H9 (cell line): ENCODE results near the gene RFNG. TPM values are rescaled to one million over a fixed set of nuclear protein-coding genes. Genes with fewer than 3 reads are reported as not detected.

Source experiments
- DNase-seq: peaks from one replicate; pipeline ENCODE4 v3.0.0-alpha.2; 2017
- H2AFZ ChIP-seq: one replicate; pipeline ENCODE4 v1.6.1; 2013; ENCODE audit warnings: mild to moderate bottlenecking, low read length, control low read depth, moderate library complexity
- H2AK5ac ChIP-seq: 2 replicates; pipeline ENCODE4 v1.6.1; 2013; ENCODE audit warnings: low read length, control low read depth, mixed read lengths; ENCODE audit not compliant: insufficient read length
- H2BK120ac ChIP-seq: one replicate; pipeline ENCODE4 v1.6.1; 2013; ENCODE audit warnings: low read depth, mild to moderate bottlenecking, low read length, control low read depth, inconsistent platforms; ENCODE audit not compliant: poor library complexity, severe bottlenecking
- H2BK12ac ChIP-seq: 2 replicates; pipeline ENCODE4 v1.6.1; 2013; ENCODE audit warnings: low read length, control low read depth, mixed read lengths, low read depth; ENCODE audit not compliant: insufficient read length
- H2BK15ac ChIP-seq: 2 replicates; pipeline ENCODE4 v1.6.1; 2013; ENCODE audit warnings: low read depth, low read length, control low read depth
- H2BK20ac ChIP-seq: one replicate; pipeline ENCODE4 v1.6.1; 2013; ENCODE audit warnings: low read depth, mild to moderate bottlenecking, low read length, control low read depth, inconsistent platforms; ENCODE audit not compliant: poor library complexity, severe bottlenecking
- H2BK5ac ChIP-seq: 2 replicates; pipeline ENCODE4 v1.6.1; 2013; ENCODE audit warnings: low read length, control low read depth, mixed read lengths; ENCODE audit not compliant: insufficient read length
- H3K14ac ChIP-seq: 2 replicates; pipeline ENCODE4 v1.6.1; 2013; ENCODE audit warnings: low read length, control low read depth; ENCODE audit not compliant: insufficient read depth
- H3K18ac ChIP-seq: 2 replicates; pipeline ENCODE4 v1.6.1; 2013; ENCODE audit warnings: low read depth, mild to moderate bottlenecking, mixed read lengths, low read length, control low read depth; ENCODE audit not compliant: insufficient read length
- H3K23ac ChIP-seq: 2 replicates; pipeline ENCODE4 v1.6.1; 2013; ENCODE audit warnings: low read length, control low read depth, mixed read lengths, low read depth; ENCODE audit not compliant: insufficient read length
- H3K23me2 ChIP-seq: 2 replicates; pipeline ENCODE4 v1.6.1; 2013; ENCODE audit warnings: low read depth, mild to moderate bottlenecking, mixed read lengths, low read length, control low read depth; ENCODE audit not compliant: insufficient read length, poor library complexity, severe bottlenecking
- H3K27ac ChIP-seq: 2 replicates; pipeline ENCODE4 v1.5.1; 2013; ENCODE audit warnings: low read length, control low read depth, mixed read lengths, low read depth; ENCODE audit not compliant: insufficient read length
- H3K27me3 ChIP-seq: 2 replicates; pipeline ENCODE4 v1.6.1; 2013; ENCODE audit warnings: low read length, control low read depth, inconsistent platforms; ENCODE audit not compliant: insufficient read depth
- H3K4ac ChIP-seq: 2 replicates; pipeline ENCODE4 v1.6.1; 2013; ENCODE audit warnings: low read depth, mild to moderate bottlenecking, control low read depth, inconsistent platforms, low read length, moderate library complexity
- H3K4me1 ChIP-seq: 2 replicates; pipeline ENCODE4 v1.6.1; 2013; ENCODE audit warnings: low read length, control low read depth, inconsistent platforms; ENCODE audit not compliant: insufficient read depth
- H3K4me2 ChIP-seq: 2 replicates; pipeline ENCODE4 v1.6.1; 2013; ENCODE audit warnings: low read length, control low read depth, mixed read lengths; ENCODE audit not compliant: insufficient read length, insufficient read depth
- H3K56ac ChIP-seq: 2 replicates; pipeline ENCODE4 v1.6.1; 2013; ENCODE audit warnings: low read depth, mild to moderate bottlenecking, mixed read lengths, low read length, control low read depth; ENCODE audit not compliant: insufficient read length
- H3K79me1 ChIP-seq: 2 replicates; pipeline ENCODE4 v1.6.1; 2013; ENCODE audit warnings: low read depth, mild to moderate bottlenecking, moderate library complexity, low read length, control low read depth, inconsistent platforms; ENCODE audit not compliant: insufficient read depth, poor library complexity, severe bottlenecking
- H3K79me2 ChIP-seq: 2 replicates; pipeline ENCODE4 v1.6.1; 2013; ENCODE audit warnings: low read length, control low read depth, inconsistent platforms; ENCODE audit not compliant: insufficient read depth
- H3K9ac ChIP-seq: 2 replicates; pipeline ENCODE4 v1.6.1; 2013; ENCODE audit warnings: low read length, control low read depth, mixed read lengths; ENCODE audit not compliant: insufficient read length; ENCODE audit errors: extremely low read depth
- H3K9me3 ChIP-seq: one replicate; pipeline ENCODE4 v1.6.1; 2013; ENCODE audit warnings: low read depth, low read length, inconsistent platforms; ENCODE audit not compliant: control insufficient read depth
- H3T11ph ChIP-seq: one replicate; pipeline ENCODE4 v1.6.1; 2013; ENCODE audit warnings: mild to moderate bottlenecking, low read length, control low read depth, inconsistent platforms
- H4K20me1 ChIP-seq: one replicate; pipeline ENCODE4 v1.6.1; 2013; ENCODE audit not compliant: control insufficient read depth, insufficient read length, insufficient read depth
- H4K5ac ChIP-seq: 2 replicates; pipeline ENCODE4 v1.6.1; 2013; ENCODE audit warnings: low read depth, mild to moderate bottlenecking, mixed read lengths, low read length, control low read depth; ENCODE audit not compliant: insufficient read length
- H4K8ac ChIP-seq: replicated peaks from 2 replicates; pipeline ENCODE4 v1.6.1; 2013; ENCODE audit warnings: low read length, control low read depth, mixed read lengths, low read depth; ENCODE audit not compliant: insufficient read length
- H4K91ac ChIP-seq: 2 replicates; pipeline ENCODE4 v1.6.1; 2013; ENCODE audit warnings: low read depth, mild to moderate bottlenecking, moderate library complexity, mixed read lengths, low read length, control low read depth; ENCODE audit not compliant: insufficient read length
- H3K27ac Mint-ChIP-seq, 3 experiments: 2 replicates in 2 of 3; 3 replicates in 1 of 3; pipeline ENCODE4 v1.8.0; 2020 to 2021; ENCODE audit warnings: mixed read lengths in 3 of 3, mild to moderate bottlenecking in 1 of 3, moderate library complexity in 1 of 3
- H3K27me3 Mint-ChIP-seq: 2 replicates; pipeline ENCODE4 v1.8.0; 2021; ENCODE audit warnings: low read depth, mild to moderate bottlenecking, moderate library complexity, mixed read lengths
- H3K36me3 Mint-ChIP-seq, 3 experiments: 2 replicates in 2 of 3; 3 replicates in 1 of 3; pipeline ENCODE4 v1.8.0; 2020 to 2021; ENCODE audit warnings: low read depth in 3 of 3, mixed read lengths in 3 of 3; ENCODE audit not compliant: insufficient read depth in 1 of 3
- H3K4me1 Mint-ChIP-seq, 2 experiments: 2 replicates each; pipeline ENCODE4 v1.8.0; 2020; ENCODE audit warnings: mixed read lengths in 2 of 2
- H3K4me3 Mint-ChIP-seq, 2 experiments: 2 replicates in 1 of 2; 3 replicates in 1 of 2; pipeline ENCODE4 v1.8.0; 2020 to 2021; ENCODE audit warnings: mild to moderate bottlenecking in 2 of 2, mixed read lengths in 2 of 2, moderate library complexity in 1 of 2
- H3K9me3 Mint-ChIP-seq, 2 experiments: 2 replicates in 1 of 2; 3 replicates in 1 of 2; pipeline ENCODE4 v1.8.0; 2020; ENCODE audit warnings: mild to moderate bottlenecking in 2 of 2, mixed read lengths in 2 of 2, moderate library complexity in 1 of 2
- WGBS: extraction: QIAGEN DNeasy Blood & Tissue Kit; methylation state at CpG from one replicate; pipeline ENCODE4 v1.1.7; 2013; ENCODE audit warnings: missing lambda C conversion rate, low lambda C conversion rate, mixed read lengths; ENCODE audit not compliant: insufficient read length; ENCODE audit errors: extremely low coverage; 5-methylcytosine and 5-hydroxymethylcytosine counted together
- total RNA-seq: library from RNA; stranded (reverse); gene quantifications from 2 replicates; pipeline ENCODE4 v1.2.1, GENCODE V29; 2021
- TF ChIP-seq, protein P1 (sequence below): fragments of 200-600 bp; sonication (generic); conservative IDR thresholded peaks from 3 replicates; pipeline ENCODE4 v1.8.0; 2021; ENCODE audit warnings: antibody characterized with exemption, mild to moderate bottlenecking

RFNG gene
- total RNA-seq, 1 experiment from 2014 or later: 34.0 TPM

DNA sequence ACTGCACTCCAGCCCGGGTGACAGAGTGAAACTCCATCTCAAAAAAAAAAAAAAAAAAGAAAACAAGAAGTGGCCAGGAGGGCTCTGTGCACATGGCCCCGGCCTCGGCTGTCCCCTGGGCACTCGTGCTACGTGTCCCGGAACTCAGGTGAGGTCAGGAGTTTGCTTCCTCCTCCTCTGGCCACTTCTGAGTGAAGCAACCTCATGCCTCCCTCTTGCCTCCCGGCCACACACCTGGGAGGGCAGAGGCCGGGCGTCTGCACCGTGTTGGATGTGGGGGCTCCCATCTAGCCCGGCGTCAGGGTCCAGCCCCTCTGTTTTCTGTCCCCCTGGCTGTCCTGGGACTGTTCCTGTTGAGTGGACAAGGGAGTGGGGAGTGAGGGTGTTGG is 52.0 kb downstream of the RFNG start:
- H3K4me3 Mint-ChIP-seq: no peak overlapping the region
- no peak overlapping the region for H3K27ac ChIP-seq

More for the DNA sequence above, 52.0 kb downstream of the RFNG start:
- no peak for DNase-seq
- Mint-ChIP-seq H3K27me3 (no peaks in the 10 kb centered on the region), H3K4me1 (0 out of 4 replicates have a peak, but pooled peaks cover 0 to 2% of the 10 kb centered on the region in 2 experiments), H3K36me3 (peaks cover 0 to 9% (median 9%) of the 10 kb centered on the region in 3 experiments; a peak in 6 of 7 replicates), H3K27ac (no peak overlapping the region), H3K9me3 (no peaks in the 10 kb centered on the region)
- H4K20me1 ChIP-seq: no peaks in the 10 kb centered on the region
- H3K4me2 ChIP-seq: no peak overlapping the region
- no peak overlapping the region for H3K14ac ChIP-seq
- H3K4ac ChIP-seq: no peak overlapping the region
- H3K4me1 ChIP-seq: no peaks in the 10 kb centered on the region
- no peak overlapping the region for H3T11ph ChIP-seq
- no peaks in the 10 kb centered on the region for H3K9me3 ChIP-seq
- no peak overlapping the region for H3K18ac ChIP-seq
- no peak overlapping the region for H2BK120ac ChIP-seq
- H2BK5ac ChIP-seq: no peak overlapping the region
- no peak overlapping the region for H2AK5ac ChIP-seq
- no peak overlapping the region for H2BK20ac ChIP-seq
- WGBS: no CpG with 5 or more reads among the region's 12 CpGs
- H3K27me3 ChIP-seq: no peaks in the 10 kb centered on the region
- H2AFZ ChIP-seq: no peak overlapping the region
- no peak overlapping the region for H3K23ac ChIP-seq
- H3K56ac ChIP-seq: no peak overlapping the region
- H2BK12ac ChIP-seq: no peak overlapping the region
- no peak overlapping the region for H4K91ac ChIP-seq
- TF ChIP-seq, protein P1, sequence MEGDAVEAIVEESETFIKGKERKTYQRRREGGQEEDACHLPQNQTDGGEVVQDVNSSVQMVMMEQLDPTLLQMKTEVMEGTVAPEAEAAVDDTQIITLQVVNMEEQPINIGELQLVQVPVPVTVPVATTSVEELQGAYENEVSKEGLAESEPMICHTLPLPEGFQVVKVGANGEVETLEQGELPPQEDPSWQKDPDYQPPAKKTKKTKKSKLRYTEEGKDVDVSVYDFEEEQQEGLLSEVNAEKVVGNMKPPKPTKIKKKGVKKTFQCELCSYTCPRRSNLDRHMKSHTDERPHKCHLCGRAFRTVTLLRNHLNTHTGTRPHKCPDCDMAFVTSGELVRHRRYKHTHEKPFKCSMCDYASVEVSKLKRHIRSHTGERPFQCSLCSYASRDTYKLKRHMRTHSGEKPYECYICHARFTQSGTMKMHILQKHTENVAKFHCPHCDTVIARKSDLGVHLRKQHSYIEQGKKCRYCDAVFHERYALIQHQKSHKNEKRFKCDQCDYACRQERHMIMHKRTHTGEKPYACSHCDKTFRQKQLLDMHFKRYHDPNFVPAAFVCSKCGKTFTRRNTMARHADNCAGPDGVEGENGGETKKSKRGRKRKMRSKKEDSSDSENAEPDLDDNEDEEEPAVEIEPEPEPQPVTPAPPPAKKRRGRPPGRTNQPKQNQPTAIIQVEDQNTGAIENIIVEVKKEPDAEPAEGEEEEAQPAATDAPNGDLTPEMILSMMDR: no peak
- no peak overlapping the region for H4K5ac ChIP-seq
- no peak overlapping the region for H3K9ac ChIP-seq
- no peaks in the 10 kb centered on the region for H3K23me2 ChIP-seq
- H2BK15ac ChIP-seq: no peak overlapping the region
- H3K79me1 ChIP-seq: no peaks in the 10 kb centered on the region
- no peaks in the 10 kb centered on the region for H3K79me2 ChIP-seq
- H4K8ac ChIP-seq: no peak overlapping the region
